HepG2 (cell line): ENCODE measurements around the gene COG8. TPM values are rescaled to one million over a fixed set of nuclear protein-coding genes. Genes with fewer than 3 reads are reported as not detected.

Source experiments
- AGO2 ChIP-seq: fragments of 200-400 bp; formaldehyde crosslinking; optimal IDR thresholded peaks from 2 replicates; pipeline ENCODE3; 2017; ENCODE audit warnings: mild to moderate bottlenecking, low read depth, low read length, moderate library complexity
- CAMTA2 ChIP-seq: sonication (generic); formaldehyde crosslinking; IDR thresholded peaks from 2 replicates; pipeline ENCODE4 v1.4.0; 2020; ENCODE audit warnings: mild to moderate bottlenecking, missing genetic modification reagents, borderline replicate concordance
- DDIT3 ChIP-seq: sonication (generic); formaldehyde crosslinking; IDR thresholded peaks from 2 replicates; pipeline ENCODE4 v1.4.0; 2020; ENCODE audit warnings: mild to moderate bottlenecking, missing genetic modification reagents
- NR2F6 ChIP-seq, 2 experiments: IDR thresholded peaks; 2 replicates each; pipeline ENCODE4 v1.6.1; 2016; ENCODE audit warnings: antibody characterized with exemption in 1 of 2, mild to moderate bottlenecking in 1 of 2
- PBX3 ChIP-seq: sonication (generic); formaldehyde crosslinking; IDR thresholded peaks from 2 replicates; pipeline ENCODE4 v1.8.1; 2023; ENCODE audit warnings: missing genetic modification reagents, inconsistent platforms, borderline replicate concordance
- PHF21A ChIP-seq: sonication (generic); formaldehyde crosslinking; IDR thresholded peaks from 2 replicates; pipeline ENCODE4 v1.5.0; 2020; ENCODE audit warnings: mild to moderate bottlenecking, missing genetic modification reagents
- SOX13 ChIP-seq, 3 experiments: fragments of 450-650 bp in 1 of 3; sonication (generic) in 1 of 3; formaldehyde crosslinking in 1 of 3; IDR thresholded peaks in 2 of 3; conservative IDR thresholded peaks in 1 of 3; 2 replicates each; pipeline versions ENCODE4 v1.5.0 to v1.6.1; 2016 to 2020; ENCODE audit warnings: antibody characterized with exemption in 1 of 3, mild to moderate bottlenecking in 1 of 3, missing compliant biosample characterization in 1 of 3, missing genetic modification reagents in 1 of 3, moderate library complexity in 1 of 3
- SP140L ChIP-seq: sonication (generic); formaldehyde crosslinking; IDR thresholded peaks from 2 replicates; pipeline ENCODE4 v1.4.0; 2020; ENCODE audit warnings: missing genetic modification reagents, borderline replicate concordance
- ZBTB42 ChIP-seq: sonication (generic); formaldehyde crosslinking; IDR thresholded peaks from 2 replicates; pipeline ENCODE4 v1.5.0; 2020; ENCODE audit warnings: mild to moderate bottlenecking, missing genetic modification reagents
- ZBTB44 ChIP-seq: sonication (generic); formaldehyde crosslinking; IDR thresholded peaks from 2 replicates; pipeline ENCODE4 v1.4.0; 2020; ENCODE audit warnings: missing genetic modification reagents
- ZFY ChIP-seq: sonication (generic); formaldehyde crosslinking; IDR thresholded peaks from 2 replicates; pipeline ENCODE4 v1.4.0; 2020; ENCODE audit warnings: missing genetic modification reagents
- ZFYVE20 ChIP-seq: sonication (generic); formaldehyde crosslinking; IDR thresholded peaks from 2 replicates; pipeline ENCODE4 v1.8.0; 2023; ENCODE audit warnings: low read depth, mild to moderate bottlenecking, moderate library complexity, missing genetic modification reagents, borderline replicate concordance
- ZNF276 ChIP-seq: sonication (generic); formaldehyde crosslinking; IDR thresholded peaks from 2 replicates; pipeline ENCODE4 v1.4.0; 2020; ENCODE audit warnings: mild to moderate bottlenecking, low read depth, missing genetic modification reagents
- ZNF335 ChIP-seq: sonication (generic); formaldehyde crosslinking; IDR thresholded peaks from 2 replicates; pipeline ENCODE4 v1.4.0; 2020; ENCODE audit warnings: missing genetic modification reagents
- ZNF503 ChIP-seq: sonication (generic); formaldehyde crosslinking; IDR thresholded peaks from 2 replicates; pipeline ENCODE4 v1.4.0; 2020; ENCODE audit warnings: missing genetic modification reagents
- ZNF589 ChIP-seq: sonication (generic); formaldehyde crosslinking; conservative IDR thresholded peaks from 2 replicates; pipeline ENCODE4 v1.8.0; 2022; ENCODE audit warnings: mild to moderate bottlenecking, moderate library complexity, missing genetic modification reagents
- ZNF672 ChIP-seq: sonication (generic); formaldehyde crosslinking; IDR thresholded peaks from 2 replicates; pipeline ENCODE4 v1.8.1; 2022; ENCODE audit warnings: missing genetic modification reagents
- ZNF800 ChIP-seq: sonication (generic); formaldehyde crosslinking; IDR thresholded peaks from 2 replicates; pipeline ENCODE4 v1.4.0; 2020; ENCODE audit warnings: missing genetic modification reagents
- polyA plus RNA-seq, 8 experiments: library from polyadenylated mRNA; depleted of rRNA in 3 of 8; stranded (reverse) in 7 of 8; unstranded in 1 of 8; fragments of >200 nt; fragmentation: Illumina TruSeq in 4 of 8; extraction: Trizol in 4 of 8; gene quantifications; 2 replicates each; pipeline versions ENCODE4 v1.2.1 to v1.2.3, GENCODE V29; 2011 to 2016; ENCODE audit warnings: low read depth in 4 of 8, missing spikeins in 1 of 8, mixed read lengths in 1 of 8; ENCODE audit not compliant: insufficient read depth in 1 of 8
- total RNA-seq, 5 experiments: library from RNA; depleted of rRNA; stranded (reverse); fragments of >200 nt; fragmentation: Illumina TruSeq; extraction: Trizol; gene quantifications; 2 replicates each; pipeline ENCODE4 v1.2.3, GENCODE V29; 2016; ENCODE audit warnings: low read depth in 1 of 5

Gene COG8
- total and polyA plus RNA-seq, 2 of the 13 experiments (the other 11 are each of a cell fraction or from before 2014, with no cell fraction given): 45.5 to 52.1 TPM

- TF ChIP-seq ZNF335 (CRISPR knock-in tag) (no peak), SP140L (CRISPR knock-in tag) (no peak), ZNF503 (peak; percentile 62; the same call in 1 of the 2 replicates), PHF21A (CRISPR knock-in tag) (peak; percentile 84), ZNF800 (peak; percentile 54; the same call in 1 of the 2 replicates), PBX3 (CRISPR knock-in tag) (no peak), ZFYVE20 (CRISPR knock-in tag) (0 out of 2 replicates have a peak, but pooled peaks have one; percentile 7), ZBTB42 (CRISPR knock-in tag) (no peak; the same call in 1 of the 2 replicates), DDIT3 (no peak), ZNF589 (no peak), AGO2 (peak; percentile 91), ZNF276 (CRISPR knock-in tag) (peak; percentile 78; the same call in 1 of the 2 replicates), ZFY (CRISPR knock-in tag) (peak; percentile 95), CAMTA2 (CRISPR knock-in tag) (no peak), ZNF672 (CRISPR knock-in tag) (no peak), ZBTB44 (CRISPR knock-in tag) (no peak), SOX13 (IDR thresholded peaks at IDR 0.05) (no peak), SOX13 (CRISPR knock-in tag; conservative IDR thresholded peaks at IDR 0.05 in 1 of 2, IDR thresholded peaks at IDR 0.05 in 1 of 2) (no peak), NR2F6 (IDR thresholded peaks at IDR 0.05) (no peak), NR2F6 (CRISPR knock-in tag; IDR thresholded peaks at IDR 0.05) (no peak)
Observed at GRCh38 chr16:69311533-69312387, 27.6 kb downstream of the COG8 start (continued).
